Thyroid gland (tissue), 4 donors: ENCODE data around the gene HS3ST3A1. TPM values are rescaled to one million over a fixed set of nuclear protein-coding genes. Genes with fewer than 3 reads are reported as not detected.

Source experiments
- DNase-seq, 2 donors: peaks; one replicate each; pipeline ENCODE4 v3.0.0-alpha.2; 2019
- H3K27ac ChIP-seq, 3 donors: fragments of 200-600 bp; sonication (generic); 1 replicate in 2 of 3; 2 replicates in 1 of 3; pipeline ENCODE4 v1.5.1; 2016 to 2019; ENCODE audit warnings: mild to moderate bottlenecking in 1 of 3, moderate library complexity in 1 of 3
- H3K27me3 ChIP-seq: fragments of 200-600 bp; sonication (generic); one replicate; pipeline ENCODE4 v1.5.1; 2019
- H3K36me3 ChIP-seq, 2 donors: fragments of 200-600 bp; sonication (generic); one replicate each; pipeline ENCODE4 v1.5.1; 2016 to 2019
- H3K4me1 ChIP-seq, 2 donors: fragments of 200-600 bp; sonication (generic); one replicate each; pipeline ENCODE4 v1.5.1; 2017 to 2019
- H3K4me3 ChIP-seq, 3 donors: fragments of 200-600 bp; sonication (generic); replicated peaks in 1 of 3; 1 replicate in 2 of 3; 2 replicates in 1 of 3; pipeline ENCODE4 v1.5.1; 2016; ENCODE audit warnings: mild to moderate bottlenecking in 1 of 3
- H3K9me3 ChIP-seq: fragments of 200-600 bp; sonication (generic); one replicate; pipeline ENCODE4 v1.5.1; 2017
- CTCF ChIP-seq, 6 experiments: fragments of 200-600 bp in 3 of 6; fragments of 450-650 bp in 3 of 6; sonication (generic) in 3 of 6; IDR thresholded peaks; one replicate each; pipeline ENCODE4 v1.5.1; 2016 to 2019; ENCODE audit warnings: antibody characterized with exemption in 6 of 6, mild to moderate bottlenecking in 2 of 6, inconsistent platforms in 1 of 6, moderate library complexity in 1 of 6
- POLR2A ChIP-seq, 2 donors: fragments of 450-650 bp; IDR thresholded peaks; one replicate each; pipeline ENCODE4 v1.6.1; 2017; ENCODE audit warnings: antibody characterized with exemption in 2 of 2, mild to moderate bottlenecking in 2 of 2, moderate library complexity in 1 of 2
- WGBS, 2 donors: methylation state at CpG; one replicate each; pipeline ENCODE4 v1.1.5; 2017; 5-methylcytosine and 5-hydroxymethylcytosine counted together
- intact Hi-C: fragments of 100-400 bp; cut with DNase I; formaldehyde crosslinking; loops from one replicate; pipeline ENCODE4 v1.15.1; 2023
- total RNA-seq, 4 donors: library from RNA; depleted of rRNA; stranded (reverse); fragments of >200 nt; gene quantifications; one replicate each; pipeline ENCODE4 v1.2.3, GENCODE V29; 2016

HS3ST3A1 gene
- total RNA-seq, 4 donors from 2014 or later = 0.98 to 2.1 (median 1.8) TPM

GRCh38 chr17:13475574-13476223 is 126.0 kb downstream of the HS3ST3A1 start:
- no peak overlapping the region for H3K4me3 ChIP-seq
- no peaks in the 10 kb centered on the region for H3K36me3 ChIP-seq
- intact Hi-C loops = no loop called here
- WGBS, 2 donors = 91 to 93% methylated on average over 2 of the region's 2 CpGs
- H3K9me3 ChIP-seq = no peaks in the 10 kb centered on the region
- no peak for DNase-seq
- H3K27ac ChIP-seq = no peak overlapping the region
- no peaks in the 10 kb centered on the region for H3K27me3 ChIP-seq
- TF ChIP-seq POLR2A (IDR thresholded peaks at IDR 0.05) = no peak
- TF ChIP-seq CTCF (IDR thresholded peaks at IDR 0.05) = no peak
- H3K4me1 ChIP-seq = no peaks in the 10 kb centered on the region

- no peak for TF ChIP-seq CTCF (IDR thresholded peaks at IDR 0.05)
- TF ChIP-seq POLR2A (IDR thresholded peaks at IDR 0.05) = no peak
- Histone ChIP-seq H3K4me1 (no peaks in the 10 kb centered on the region), H3K36me3 (no peaks in the 10 kb centered on the region), H3K4me3 (no peak overlapping the region), H3K27ac (no peak overlapping the region), H3K27me3 (no peaks in the 10 kb centered on the region), H3K9me3 (no peaks in the 10 kb centered on the region)
- intact Hi-C loops = no loop called here
- DNase-seq = no peak
- WGBS, 2 donors = 80 to 82% methylated on average over 10 of the region's 10 CpGs
Measured at GRCh38 chr17:13474073-13474800, 127.5 kb downstream of the HS3ST3A1 start.

GRCh38 chr17:13465678-13466077 is 136.1 kb downstream of the HS3ST3A1 start:
- H3K36me3 ChIP-seq = no peaks in the 10 kb centered on the region
- no peaks in the 10 kb centered on the region for H3K4me1 ChIP-seq
- TF ChIP-seq POLR2A (IDR thresholded peaks at IDR 0.05) = no peak
- no peak for TF ChIP-seq CTCF (IDR thresholded peaks at IDR 0.05)
- H3K27ac ChIP-seq = no peak overlapping the region
- WGBS, 2 donors = 80 to 85% methylated on average over 3 of the region's 3 CpGs
- DNase-seq = no peak
- H3K4me3 ChIP-seq = no peak overlapping the region
- H3K27me3 ChIP-seq = no peaks in the 10 kb centered on the region
- no peaks in the 10 kb centered on the region for H3K9me3 ChIP-seq
- intact Hi-C loops = no loop called here

- no peak for DNase-seq
- no peaks in the 10 kb centered on the region for H3K36me3 ChIP-seq
- no peaks in the 10 kb centered on the region for H3K4me1 ChIP-seq
- no peak overlapping the region for H3K27ac ChIP-seq
- no peak overlapping the region for H3K4me3 ChIP-seq
- no peaks in the 10 kb centered on the region for H3K27me3 ChIP-seq
- intact Hi-C loops = no loop called here
- 72 to 80% methylated on average over 8 of the region's 8 CpGs for WGBS, 2 donors
- TF ChIP-seq POLR2A (IDR thresholded peaks at IDR 0.05) (no peak), CTCF (IDR thresholded peaks at IDR 0.05) (no peak)
- H3K9me3 ChIP-seq = no peaks in the 10 kb centered on the region
Measured at GRCh38 chr17:13462673-13463124, 139.0 kb downstream of the HS3ST3A1 start.

GRCh38 chr17:13462146-13462545 is 139.6 kb downstream of the HS3ST3A1 start:
- WGBS, 2 donors = 92 to 94% methylated on average over 1 of the region's 1 CpG
- H3K4me3 ChIP-seq = no peak overlapping the region
- TF ChIP-seq POLR2A (IDR thresholded peaks at IDR 0.05) = no peak
- no peak for DNase-seq
- H3K36me3 ChIP-seq = no peaks in the 10 kb centered on the region
- intact Hi-C loops = no loop called here
- H3K9me3 ChIP-seq = no peaks in the 10 kb centered on the region
- no peaks in the 10 kb centered on the region for H3K4me1 ChIP-seq
- H3K27me3 ChIP-seq = no peaks in the 10 kb centered on the region
- no peak overlapping the region for H3K27ac ChIP-seq
